GM12878 (cell line): ENCODE measurements around the gene PIK3R2. TPM values are rescaled to one million over a fixed set of nuclear protein-coding genes. Genes with fewer than 3 reads are reported as not detected.

Experiments
- ATAC-seq: fragments of 200-7000 bp; cut with Tn5 transposase; 3 replicates; pipeline ENCODE4 v1.9.1; 2020; ENCODE audit warnings: mild to moderate bottlenecking, moderate library complexity
- BruUV-seq: library from RNA; stranded (reverse); fragments of 400-500 nt; replicated peaks from 2 replicates; lab custom pipeline; 2021; lab: Mats Ljungman, UMichigan
- CTCF ChIA-PET: fragments of 300-600 bp; sonication (Branson Sonifier 250); formaldehyde crosslinking; extraction: SDS; loops from one replicate; lab custom pipeline; 2021; ENCODE audit warnings: inconsistent platforms; lab: Yijun Ruan, JAX
- POLR2A ChIA-PET: fragments of 350-600 bp; formaldehyde crosslinking; extraction: SDS; loops from one replicate; lab custom pipeline; 2021; ENCODE audit warnings: inconsistent platforms; lab: Charles Lee
- RAD21 ChIA-PET: fragments of 300-600 bp; sonication (Branson Sonifier 250); formaldehyde crosslinking; loops from one replicate; lab custom pipeline; 2023; ENCODE audit warnings: antibody characterized with exemption; ENCODE audit not compliant: unreplicated experiment; lab: Charles Lee
- SMC1A ChIA-PET: fragments of 300-600 bp; sonication (Branson Sonifier 250); formaldehyde crosslinking; loops from one replicate; lab custom pipeline; 2023; ENCODE audit not compliant: unreplicated experiment, uncharacterized antibody; lab: Charles Lee
- DNase-seq: peaks from one replicate; pipeline ENCODE4 v3.0.0-alpha.2; 2011; ENCODE audit warnings: low read depth, low spot score
- FAIRE-seq: peaks from 3 replicates; lab custom pipeline; 2011; peaks lifted over from hg19 to GRCh38; lab: Jason Lieb, UNC
- H2AFZ ChIP-seq: 2 replicates; pipeline ENCODE4 v1.6.0; 2011; ENCODE audit warnings: low read depth, low read length, control low read depth; ENCODE audit not compliant: control insufficient read depth
- H3K27ac ChIP-seq: 2 replicates; pipeline ENCODE4 v1.5.1; 2011; ENCODE audit warnings: control low read depth; ENCODE audit not compliant: control insufficient read depth, insufficient read depth
- H3K27me3 ChIP-seq, 2 experiments: replicated peaks in 1 of 2; 2 replicates each; pipeline versions ENCODE4 v1.6.0 to v1.6.1; 2011; ENCODE audit warnings: low read length in 1 of 2; ENCODE audit not compliant: control insufficient read depth in 2 of 2, insufficient read depth in 2 of 2
- H3K36me3 ChIP-seq, 2 experiments: 2 replicates each; pipeline ENCODE4 v1.5.1; 2011; ENCODE audit warnings: low read length in 1 of 2; ENCODE audit not compliant: control insufficient read depth in 2 of 2, insufficient read depth in 2 of 2
- H3K4me1 ChIP-seq: 2 replicates; pipeline ENCODE4 v1.6.1; 2011; ENCODE audit warnings: mild to moderate bottlenecking, low read length, moderate library complexity, mixed read lengths; ENCODE audit not compliant: control insufficient read depth, insufficient read depth
- H3K4me2 ChIP-seq: 2 replicates; pipeline ENCODE4 v1.6.0; 2011; ENCODE audit warnings: control low read depth; ENCODE audit not compliant: control insufficient read depth, insufficient read depth
- H3K4me3 ChIP-seq: fragments of 200-600 bp; sonication (generic); 2 replicates; pipeline ENCODE4 v1.5.1; 2016
- H3K79me2 ChIP-seq: 2 replicates; pipeline ENCODE4 v1.6.0; 2011; ENCODE audit warnings: low read length; ENCODE audit not compliant: control insufficient read depth, insufficient read depth
- H3K9ac ChIP-seq: 2 replicates; pipeline ENCODE4 v1.8.0; 2011; ENCODE audit warnings: low read length, control low read depth, mixed read lengths; ENCODE audit not compliant: control insufficient read depth, insufficient read depth
- H3K9me3 ChIP-seq: replicated peaks from 3 replicates; pipeline ENCODE4 v1.5.1; 2011; ENCODE audit warnings: mild to moderate bottlenecking, low read length; ENCODE audit not compliant: control insufficient read depth, insufficient read depth
- H4K20me1 ChIP-seq: 2 replicates; pipeline ENCODE4 v1.6.0; 2011; ENCODE audit not compliant: control insufficient read depth, insufficient read depth
- IKZF2 ChIP-seq, 2 experiments: fragments of 450-650 bp; IDR thresholded peaks; 2 replicates each; pipeline ENCODE4 v1.6.1; 2017; ENCODE audit warnings: mild to moderate bottlenecking in 2 of 2, moderate library complexity in 2 of 2
- POLR2A ChIP-seq: IDR thresholded peaks from 2 replicates; pipeline ENCODE4 v1.6.1; 2011; ENCODE audit warnings: low read depth, mild to moderate bottlenecking, low read length
- SMC3 ChIP-seq: IDR thresholded peaks from 2 replicates; pipeline ENCODE4 v1.6.1; 2011; ENCODE audit warnings: low read length, improper control_type of control experiment, borderline replicate concordance
- SREBF1 ChIP-seq: IDR thresholded peaks from 2 replicates; pipeline ENCODE4 v1.6.1; 2012; ENCODE audit warnings: mild to moderate bottlenecking, low read length
- TCF7 ChIP-seq: IDR thresholded peaks from 2 replicates; pipeline ENCODE4 v1.6.1; 2014; ENCODE audit warnings: antibody characterized with exemption, borderline replicate concordance
- WGBS: methylation state at CpG from one replicate; pipeline ENCODE4 v1.1.6; 2016; ENCODE audit warnings: low lambda C conversion rate; ENCODE audit not compliant: insufficient replicate concordance, insufficient coverage; ENCODE audit errors: missing lambda C conversion rate; 5-methylcytosine and 5-hydroxymethylcytosine counted together
- in situ Hi-C: fragments of 300-500 bp; cut with MboI; formaldehyde crosslinking; loops from 9 replicates; pipeline ENCODE4 v1.14.3; 2018; ENCODE audit warnings: mixed read lengths
- intact Hi-C: fragments of 100-400 bp; cut with micrococcal nuclease; formaldehyde crosslinking; loops from one replicate; pipeline ENCODE4 v1.14.2; 2022; ENCODE audit not compliant: unreplicated experiment
- polyA plus RNA-seq, 11 experiments: library from polyadenylated mRNA; depleted of rRNA in 4 of 11; unstranded in 6 of 11; stranded (reverse) in 5 of 11; fragments of >200 nt; fragmentation: Nextera tagmentation in 4 of 11; fragmentation: Illumina TruSeq in 1 of 11; extraction: Ambion mirVana in 4 of 11; extraction: Trizol in 1 of 11; gene quantifications; 1 replicate in 1 of 11; 2 replicates in 10 of 11; pipeline versions ENCODE4 v1.2.1 to v1.2.3, GENCODE V29; 2011 to 2016; ENCODE audit warnings: inconsistent platforms in 2 of 11, missing spikeins in 2 of 11, low read depth in 1 of 11
- total RNA-seq, 4 experiments: library from RNA; depleted of rRNA in 3 of 4; stranded (reverse); fragments of >200 nt in 3 of 4; fragmentation: Illumina TruSeq in 1 of 4; extraction: Trizol in 1 of 4; gene quantifications; 2 replicates each; pipeline versions ENCODE4 v1.2.1 to v1.2.3, GENCODE V29; 2013 to 2021

PIK3R2 gene
- total and polyA plus RNA-seq, 10 of the 15 experiments (the other 5 are each of a cell fraction or from before 2014, with no cell fraction given), result 0.26 to 22.6 (median 2.5) TPM

- intact Hi-C loops, result no loop called here
Observed at GRCh38 chr19:18144906-18145305, 8.1 kb upstream of the PIK3R2 start.

DNA sequence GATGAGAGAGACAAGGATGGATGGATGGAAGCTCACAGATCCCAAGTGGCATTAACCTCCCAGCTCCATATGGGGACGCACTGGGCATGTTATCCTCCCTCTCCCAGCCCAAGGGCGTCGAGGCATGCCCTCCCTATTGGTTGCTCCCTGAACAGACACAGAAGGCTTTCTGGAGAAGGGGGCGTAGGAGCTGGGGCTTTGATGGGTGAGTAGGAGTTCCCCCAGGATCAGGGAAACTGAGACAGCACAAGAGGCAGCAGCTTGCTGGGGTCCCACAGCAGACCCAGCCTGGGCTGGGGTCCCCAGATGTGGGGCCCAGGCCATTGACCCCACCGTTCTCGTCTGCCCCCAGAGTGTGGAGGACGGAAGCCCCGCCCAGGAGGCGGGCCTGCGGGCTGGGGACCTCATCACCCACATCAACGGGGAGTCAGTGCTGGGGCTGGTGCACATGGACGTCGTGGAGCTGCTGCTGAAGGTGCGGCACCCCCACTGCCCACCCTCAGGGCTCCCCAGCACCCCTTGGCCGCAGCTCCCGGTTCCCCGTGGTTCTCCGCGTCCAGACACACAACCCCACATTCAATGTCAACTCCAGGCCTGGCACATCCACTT is 7.5 kb upstream of the PIK3R2 start:
- Histone ChIP-seq H3K9ac (no peak overlapping the region), H3K27ac (no peak overlapping the region), H3K4me3 (no peak overlapping the region), H3K9me3 (no peaks in the 10 kb centered on the region), H3K4me2 (no peak overlapping the region), H3K4me1 (no peaks in the 10 kb centered on the region), H3K27me3 (no peaks in the 10 kb centered on the region), H2AFZ (no peak overlapping the region), H3K36me3 (peaks cover 21 to 30% of the 10 kb centered on the region in 2 experiments), H3K79me2 (no peaks in the 10 kb centered on the region), H4K20me1 (no peaks in the 10 kb centered on the region)
- DNase-seq (no peak), FAIRE-seq (no peak), ATAC-seq (no peak)
- in situ Hi-C loops (no loop called here), intact Hi-C loops (no loop called here)
- no TSS peak for BruUV-seq
- ChIA-PET RAD21 (no interaction called here), POLR2A (interaction anchor here (0.5 to 0.6 kb wide), 2 partner anchors 36 to 492 kb away, joined by 3 read pairs; no protein-coding TSS in a partner anchor), CTCF (interaction anchor here (0.6 kb wide), 1 partner anchor 46 kb away, joined by 3 read pairs; no protein-coding TSS in a partner anchor), SMC1A (interaction anchor here (0.9 kb wide), 1 partner anchor 23 kb away, joined by 4 read pairs; no protein-coding TSS in a partner anchor)
- 97% methylated on average over 19 of the region's 19 CpGs for WGBS
- TF ChIP-seq TCF7 (no peak), IKZF2 (IDR thresholded peaks at IDR 0.05) (no peak)

More at GRCh38 chr19:18144906-18145305, 8.1 kb upstream of the PIK3R2 start:
- no peaks in the 10 kb centered on the region for H3K27me3 ChIP-seq
- TF ChIP-seq SMC3, result no peak
- TF ChIP-seq SREBF1, result no peak
- peak; percentile 14; the same call in 1 of the 2 replicates for TF ChIP-seq POLR2A
- in situ Hi-C loops, result no loop called here
- H3K27ac ChIP-seq, result no peak overlapping the region
- peaks cover 24 to 29% of the 10 kb centered on the region in 2 experiments for H3K36me3 ChIP-seq
- no peak overlapping the region for H3K9ac ChIP-seq
- whole genome bisulfite sequencing, result 98% methylated on average over 28 of the region's 28 CpGs
- H3K4me1 ChIP-seq, result no peaks in the 10 kb centered on the region
- ChIA-PET SMC1A (no interaction called here), RAD21 (no interaction called here), POLR2A (interaction anchor here (0.6 kb wide), 1 partner anchor 36 kb away, joined by 3 read pairs; no protein-coding TSS in a partner anchor), CTCF (interaction anchor here (0.6 kb wide), 1 partner anchor 46 kb away, joined by 3 read pairs; no protein-coding TSS in a partner anchor)
- no peaks in the 10 kb centered on the region for H3K9me3 ChIP-seq
- FAIRE-seq (no peak), DNase-seq (no peak), ATAC-seq (no peak)
- H4K20me1 ChIP-seq, result no peaks in the 10 kb centered on the region
- no peaks in the 10 kb centered on the region for H3K79me2 ChIP-seq
- no TSS peak for BruUV-seq
- no peak overlapping the region for H2AFZ ChIP-seq
- no peak overlapping the region for H3K4me3 ChIP-seq
- no peak overlapping the region for H3K4me2 ChIP-seq
